SK-N-SH treated with all-trans-retinoic acid at 6 μM for 48 hours (cell line): ENCODE measurements around the gene GRAMD1B.

ENCODE experiments used
- ATAC-seq: fragments of 200-7000 bp; cut with Tn5 transposase; 3 replicates; pipeline ENCODE4 v1.9.1; 2020; ENCODE audit warnings: mild to moderate bottlenecking, moderate library complexity
- ARNTL ChIP-seq: fragments of 450-650 bp; formaldehyde crosslinking; IDR thresholded peaks from 2 replicates; pipeline ENCODE4 v1.5.0; 2020; ENCODE audit warnings: low read depth, mild to moderate bottlenecking, moderate library complexity, borderline replicate concordance
- CREB5 ChIP-seq: fragments of 250-450 bp; sonication (Bioruptor Pico); IDR thresholded peaks from 2 replicates; pipeline ENCODE4 v1.5.1; 2020; ENCODE audit warnings: low read depth, mild to moderate bottlenecking, moderate library complexity
- CSDC2 ChIP-seq: fragments of 250-450 bp; sonication (Bioruptor Pico); IDR thresholded peaks from 2 replicates; pipeline ENCODE4 v1.5.0; 2020; ENCODE audit warnings: mild to moderate bottlenecking, moderate library complexity
- CSRNP3 ChIP-seq: fragments of 250-450 bp; sonication (Bioruptor Pico); IDR thresholded peaks from 2 replicates; pipeline ENCODE4 v1.5.1; 2021; ENCODE audit warnings: mild to moderate bottlenecking, moderate library complexity
- ESRRG ChIP-seq: fragments of 250-450 bp; sonication (Bioruptor Pico); IDR thresholded peaks from 2 replicates; pipeline ENCODE4 v1.6.1; 2021; ENCODE audit warnings: mild to moderate bottlenecking
- GLIS3 ChIP-seq: fragments of 250-450 bp; sonication (Bioruptor Pico); IDR thresholded peaks from 2 replicates; pipeline ENCODE4 v1.5.0; 2020; ENCODE audit warnings: mild to moderate bottlenecking, moderate library complexity
- ISL1 ChIP-seq: fragments of 250-450 bp; sonication (Bioruptor Pico); IDR thresholded peaks from 2 replicates; pipeline ENCODE4 v2.1.2; 2022; ENCODE audit warnings: mild to moderate bottlenecking, moderate library complexity
- OSR1 ChIP-seq: fragments of 250-450 bp; sonication (Bioruptor Pico); IDR thresholded peaks from 2 replicates; pipeline ENCODE4 v1.8.0; 2022; ENCODE audit warnings: moderate library complexity, mild to moderate bottlenecking, inconsistent platforms
- PATZ1 ChIP-seq: fragments of 250-450 bp; sonication (Bioruptor Pico); IDR thresholded peaks from 2 replicates; pipeline ENCODE4 v1.8.0; 2020; ENCODE audit warnings: mild to moderate bottlenecking, moderate library complexity, borderline replicate concordance
- PPARA ChIP-seq: fragments of 250-450 bp; sonication (Bioruptor Pico); IDR thresholded peaks from 2 replicates; pipeline ENCODE4 v1.5.0; 2020; ENCODE audit warnings: mild to moderate bottlenecking, borderline replicate concordance
- RARB ChIP-seq: fragments of 250-450 bp; sonication (Bioruptor Pico); IDR thresholded peaks from 2 replicates; pipeline ENCODE4 v1.8.0; 2021; ENCODE audit warnings: mild to moderate bottlenecking, moderate library complexity
- SNAI2 ChIP-seq: fragments of 250-450 bp; sonication (Bioruptor Pico); IDR thresholded peaks from 2 replicates; pipeline ENCODE4 v1.5.0; 2020; ENCODE audit warnings: mild to moderate bottlenecking, moderate library complexity
- TCF4 ChIP-seq: fragments of 250-450 bp; sonication (Bioruptor Pico); IDR thresholded peaks from 2 replicates; pipeline ENCODE4 v1.8.0; 2021; ENCODE audit warnings: mild to moderate bottlenecking, moderate library complexity, borderline replicate concordance
- TOX ChIP-seq: fragments of 250-450 bp; sonication (Bioruptor Pico); IDR thresholded peaks from 2 replicates; pipeline ENCODE4 v1.8.0; 2021; ENCODE audit warnings: mild to moderate bottlenecking, moderate library complexity, borderline replicate concordance
- TSHZ2 ChIP-seq: fragments of 250-450 bp; sonication (Bioruptor Pico); IDR thresholded peaks from 2 replicates; pipeline ENCODE4 v1.5.0; 2020; ENCODE audit warnings: mild to moderate bottlenecking, moderate library complexity
- ZFP3 ChIP-seq: fragments of 250-450 bp; sonication (Bioruptor Pico); IDR thresholded peaks from 2 replicates; pipeline ENCODE4 v1.5.0; 2020; ENCODE audit warnings: mild to moderate bottlenecking, moderate library complexity
- ZNF565 ChIP-seq: fragments of 450-650 bp; formaldehyde crosslinking; conservative IDR thresholded peaks from 2 replicates; pipeline ENCODE4 v1.5.0; 2020; ENCODE audit warnings: low read depth, mild to moderate bottlenecking, moderate library complexity
- ZNF70 ChIP-seq: fragments of 450-650 bp; formaldehyde crosslinking; IDR thresholded peaks from 2 replicates; pipeline ENCODE4 v1.5.0; 2020; ENCODE audit warnings: mild to moderate bottlenecking, moderate library complexity
- ZNF8 ChIP-seq: fragments of 450-650 bp; formaldehyde crosslinking; IDR thresholded peaks from 2 replicates; pipeline ENCODE4 v1.5.0; 2020; ENCODE audit warnings: mild to moderate bottlenecking, moderate library complexity

The GRAMD1B gene

GRCh38 chr11:123558536-123559315 lies 128.7 kb downstream of the GRAMD1B start:
- TF ChIP-seq TOX (CRISPR knock-in tag), result no peak
- TF ChIP-seq PPARA (CRISPR knock-in tag), result no peak
- no peak for TF ChIP-seq ZNF70 (CRISPR knock-in tag)
- TF ChIP-seq TCF4, result no peak
- no peak for TF ChIP-seq CREB5 (CRISPR knock-in tag)
- no peak for ATAC-seq

GRCh38 chr11:123559523-123559955 lies 129.5 kb downstream of the GRAMD1B start:
- no peak for TF ChIP-seq TOX (CRISPR knock-in tag)
- no peak for TF ChIP-seq ZNF8
- TF ChIP-seq OSR1, result no peak
- peak; percentile 63 for ATAC-seq

GRCh38 chr11:123560006-123560405 lies 129.9 kb downstream of the GRAMD1B start:
- TF ChIP-seq GLIS3 (no peak), PATZ1 (CRISPR knock-in tag) (no peak), ESRRG (CRISPR knock-in tag) (no peak), ZNF8 (no peak), SNAI2 (CRISPR knock-in tag) (no peak), PPARA (CRISPR knock-in tag) (no peak), CSRNP3 (CRISPR knock-in tag) (no peak), CSDC2 (CRISPR knock-in tag) (no peak), TOX (CRISPR knock-in tag) (no peak), RARB (CRISPR knock-in tag) (no peak), ARNTL (CRISPR knock-in tag) (no peak), ZNF565 (no peak), TSHZ2 (CRISPR knock-in tag) (no peak), ZFP3 (CRISPR knock-in tag) (no peak), ZNF70 (CRISPR knock-in tag) (no peak)
- ATAC-seq, result peak; percentile 82

GRCh38 chr11:123561431-123561800 lies 131.3 kb downstream of the GRAMD1B start:
- no peak for ATAC-seq
- TF ChIP-seq ISL1 (CRISPR knock-in tag) (no peak), ZNF8 (no peak), ZFP3 (CRISPR knock-in tag) (no peak), PPARA (CRISPR knock-in tag) (no peak), TSHZ2 (CRISPR knock-in tag) (no peak), ESRRG (CRISPR knock-in tag) (no peak), ZNF70 (CRISPR knock-in tag) (no peak)
